ENCODE data around the gene CFAP299. TPM values are rescaled to one million over a fixed set of nuclear protein-coding genes. Genes with fewer than 3 reads are reported as not detected.
"Not testable (repeated sequence)": the region's sequence is repeated elsewhere in the genome, so short reads cannot be mapped to it uniquely, and the experiment has no call there.

Gene CFAP299
- total RNA-seq, 1 donor from 2014 or later = not detected

DNA sequence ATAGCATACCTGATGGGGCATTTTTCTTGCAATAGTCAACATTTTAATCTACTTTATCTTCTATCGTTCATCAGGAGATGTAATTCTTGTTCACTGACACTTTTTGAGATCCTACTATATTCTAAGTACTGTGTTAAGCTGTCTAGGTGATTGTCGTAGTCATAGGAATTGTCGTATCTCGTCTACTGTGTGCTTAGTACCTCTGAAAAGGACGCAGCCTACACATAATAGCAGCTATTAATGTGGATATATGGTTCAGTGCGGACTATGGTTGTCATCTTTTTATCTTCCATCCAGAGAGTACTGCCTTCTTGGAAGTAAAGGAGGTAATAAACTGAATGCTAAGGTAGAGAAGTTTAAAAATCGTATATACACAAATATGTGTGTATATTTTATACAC is 21.9 kb upstream of the CFAP299 start:
- DNase-seq (ENCODE audit: low spot score in 2 of 2) = no peak
- no peaks in the 10 kb centered on the region for H3K27me3 ChIP-seq
- no peaks in the 10 kb centered on the region for H3K36me3 ChIP-seq
- intact Hi-C loops (cut with DNase I) = no loop called here
- no peaks in the 10 kb centered on the region for H3K4me1 ChIP-seq
- H3K9me3 ChIP-seq = no peaks in the 10 kb centered on the region
- H3K27ac ChIP-seq = no peak overlapping the region
- H3K4me3 ChIP-seq = no peak overlapping the region
- TF ChIP-seq CTCF (IDR thresholded peaks at IDR 0.05) = no peak

GRCh38 chr4:80315848-80316247 is 19.7 kb upstream of the CFAP299 start:
- H3K4me1 ChIP-seq; H3K9me3 ChIP-seq; H3K27me3 ChIP-seq; H3K36me3 ChIP-seq; H3K4me3 ChIP-seq; H3K27ac ChIP-seq; DNase-seq (ENCODE audit: low spot score in 2 of 2); intact Hi-C loops (cut with DNase I): not testable (repeated sequence)

DNA sequence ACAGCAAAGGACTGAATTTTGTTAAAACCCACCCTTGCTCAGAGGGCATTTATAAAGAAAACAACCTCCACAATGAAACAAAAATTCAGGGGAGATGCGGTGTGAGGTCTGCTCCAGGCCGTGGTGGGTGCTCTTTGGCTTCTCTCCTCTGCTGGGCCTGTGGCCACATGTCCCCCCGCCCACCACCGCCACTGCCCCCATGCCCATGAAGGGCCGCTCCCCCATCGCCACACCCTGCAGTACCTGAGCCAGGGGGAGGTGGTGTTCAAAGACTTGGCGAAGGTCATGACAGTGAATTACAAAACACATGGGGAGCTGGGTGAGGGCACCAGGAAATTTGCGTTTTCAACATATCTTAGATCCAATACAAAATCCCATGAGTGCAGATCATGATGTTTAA is 14.2 kb upstream of the CFAP299 start:
- Histone ChIP-seq H3K4me3 (no peak overlapping the region), H3K4me1 (no peaks in the 10 kb centered on the region), H3K9me3 (no peaks in the 10 kb centered on the region), H3K27me3 (no peaks in the 10 kb centered on the region), H3K36me3 (no peaks in the 10 kb centered on the region), H3K27ac (no peak overlapping the region)
- no peak for DNase-seq (ENCODE audit: low spot score in 2 of 2)
- TF ChIP-seq CTCF (IDR thresholded peaks at IDR 0.05) = no peak
- intact Hi-C loops (cut with DNase I) = no loop called here

DNA sequence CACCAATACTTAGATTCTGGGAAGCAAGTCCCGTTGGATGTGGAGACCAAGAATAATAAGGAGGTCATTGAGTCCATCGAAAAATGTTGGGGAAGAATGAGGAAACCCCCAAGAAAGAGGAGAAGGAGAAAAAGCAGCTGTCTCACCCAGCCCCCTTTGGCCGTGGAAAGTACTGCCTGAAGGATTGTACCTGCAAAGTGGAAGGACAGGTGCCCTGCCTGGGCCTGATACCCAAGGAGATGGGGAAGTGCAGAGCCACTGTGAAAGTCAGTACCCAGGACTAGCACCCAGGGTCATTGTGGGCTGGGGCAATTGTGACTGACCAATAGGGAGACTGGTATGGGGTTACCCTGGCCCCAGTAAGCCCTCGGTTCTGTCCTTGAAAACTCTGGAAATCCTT is 13.8 kb upstream of the CFAP299 start:
- intact Hi-C loops (cut with DNase I) = no loop called here
- Histone ChIP-seq H3K27me3 (no peaks in the 10 kb centered on the region), H3K36me3 (no peaks in the 10 kb centered on the region), H3K27ac (no peak overlapping the region), H3K4me1 (no peaks in the 10 kb centered on the region), H3K9me3 (no peaks in the 10 kb centered on the region), H3K4me3 (no peak overlapping the region)
- no peak for TF ChIP-seq CTCF (IDR thresholded peaks at IDR 0.05)
- DNase-seq (ENCODE audit: low spot score in 2 of 2) = no peak

- intact Hi-C loops (cut with DNase I) = no loop called here
- DNase-seq (ENCODE audit: low spot score in 2 of 2) = no peak
- no peak for TF ChIP-seq CTCF (IDR thresholded peaks at IDR 0.05)
- no peaks in the 10 kb centered on the region for H3K9me3 ChIP-seq
- H3K27ac ChIP-seq = no peak overlapping the region
- no peak overlapping the region for H3K4me3 ChIP-seq
- no peaks in the 10 kb centered on the region for H3K27me3 ChIP-seq
- H3K36me3 ChIP-seq = no peaks in the 10 kb centered on the region
- no peaks in the 10 kb centered on the region for H3K4me1 ChIP-seq
Measured at GRCh38 chr4:80322716-80323115, 12.8 kb upstream of the CFAP299 start.

- Histone ChIP-seq H3K36me3 (no peaks in the 10 kb centered on the region), H3K27me3 (no peaks in the 10 kb centered on the region), H3K27ac (no peak overlapping the region), H3K9me3 (no peaks in the 10 kb centered on the region), H3K4me3 (no peak overlapping the region), H3K4me1 (no peaks in the 10 kb centered on the region)
- intact Hi-C loops (cut with DNase I) = no loop called here
- no peak for DNase-seq (ENCODE audit: low spot score in 2 of 2)
- TF ChIP-seq CTCF (IDR thresholded peaks at IDR 0.05) = no peak
Measured at GRCh38 chr4:80324171-80324570, 11.4 kb upstream of the CFAP299 start.

Data from ascending aorta (tissue), 2 donors.